ENCODE measurements around the gene RAB3C. TPM values are rescaled to one million over a fixed set of nuclear protein-coding genes. Genes with fewer than 3 reads are reported as not detected.

Gene RAB3C
- total and polyA plus RNA-seq, 2 experiments from 2014 or later: 15.0 to 30.6 TPM

- no peak for TF ChIP-seq CREB1 (CRISPR knock-in tag; IDR thresholded peaks at IDR 0.05; ENCODE audit: low read depth)
These were observed 310.7 kb downstream of the RAB3C start (continued) for GRCh38 chr5:58893551-58893950.

DNA sequence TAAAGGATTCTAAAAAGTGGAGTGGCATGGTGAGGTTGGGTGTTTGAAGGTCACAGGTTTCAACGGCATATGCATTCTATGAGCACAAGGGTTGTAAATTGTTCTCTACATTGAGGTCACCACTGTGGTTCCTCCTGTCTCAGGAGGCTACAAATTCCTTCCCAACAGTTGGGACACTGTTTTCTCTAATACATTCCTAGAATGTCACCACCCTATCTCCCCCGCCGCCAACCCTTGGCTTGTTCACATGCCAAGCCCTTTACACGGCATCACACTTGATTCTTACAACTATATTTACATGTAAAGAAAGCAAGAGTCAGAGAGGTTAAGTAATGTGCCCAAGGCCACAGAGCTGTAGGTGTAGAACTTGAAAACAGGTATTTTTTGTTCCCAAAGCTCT, 315.1 kb downstream of the RAB3C start:
- H3K9me2 ChIP-seq (ENCODE audit: insufficient read depth): no peaks in the 10 kb centered on the region
- no peaks in the 10 kb centered on the region for H3K27me3 ChIP-seq (ENCODE audit: insufficient read depth)
- no peaks in the 10 kb centered on the region for H3K36me3 Mint-ChIP-seq (ENCODE audit: low read depth)
- H3K36me3 ChIP-seq (ENCODE audit: insufficient read depth): no peaks in the 10 kb centered on the region
- TF ChIP-seq ZNF114 (CRISPR knock-in tag; IDR thresholded peaks at IDR 0.05) (no peak), JUNB (IDR thresholded peaks at IDR 0.05; ENCODE audit: unreplicated experiment) (no peak), CREB1 (CRISPR knock-in tag; IDR thresholded peaks at IDR 0.05; ENCODE audit: low read depth) (no peak), NANOG (IDR thresholded peaks at IDR 0.05; ENCODE audit: borderline replicate concordance) (no peak), STAT1 (IDR thresholded peaks at IDR 0.05; ENCODE audit: unreplicated experiment) (no peak), CTCF (conservative IDR thresholded peaks at IDR 0.05; ENCODE audit: low read depth in 2 of 2) (no peak), EZH2 (IDR thresholded peaks at IDR 0.05; ENCODE audit: low read depth, unreplicated experiment) (no peak), EZH2phosphoT487 (IDR thresholded peaks at IDR 0.05; ENCODE audit: unreplicated experiment) (no peak), POLR2AphosphoS5 (IDR thresholded peaks at IDR 0.05; ENCODE audit: low read depth) (no peak), ZNF331 (CRISPR knock-in tag; IDR thresholded peaks at IDR 0.05; ENCODE audit: low read depth) (no peak)
- TF ChIP-seq, protein P1, sequence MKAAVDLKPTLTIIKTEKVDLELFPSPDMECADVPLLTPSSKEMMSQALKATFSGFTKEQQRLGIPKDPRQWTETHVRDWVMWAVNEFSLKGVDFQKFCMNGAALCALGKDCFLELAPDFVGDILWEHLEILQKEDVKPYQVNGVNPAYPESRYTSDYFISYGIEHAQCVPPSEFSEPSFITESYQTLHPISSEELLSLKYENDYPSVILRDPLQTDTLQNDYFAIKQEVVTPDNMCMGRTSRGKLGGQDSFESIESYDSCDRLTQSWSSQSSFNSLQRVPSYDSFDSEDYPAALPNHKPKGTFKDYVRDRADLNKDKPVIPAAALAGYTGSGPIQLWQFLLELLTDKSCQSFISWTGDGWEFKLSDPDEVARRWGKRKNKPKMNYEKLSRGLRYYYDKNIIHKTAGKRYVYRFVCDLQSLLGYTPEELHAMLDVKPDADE (IDR thresholded peaks at IDR 0.05): no peak
- TF ChIP-seq, protein P2, sequence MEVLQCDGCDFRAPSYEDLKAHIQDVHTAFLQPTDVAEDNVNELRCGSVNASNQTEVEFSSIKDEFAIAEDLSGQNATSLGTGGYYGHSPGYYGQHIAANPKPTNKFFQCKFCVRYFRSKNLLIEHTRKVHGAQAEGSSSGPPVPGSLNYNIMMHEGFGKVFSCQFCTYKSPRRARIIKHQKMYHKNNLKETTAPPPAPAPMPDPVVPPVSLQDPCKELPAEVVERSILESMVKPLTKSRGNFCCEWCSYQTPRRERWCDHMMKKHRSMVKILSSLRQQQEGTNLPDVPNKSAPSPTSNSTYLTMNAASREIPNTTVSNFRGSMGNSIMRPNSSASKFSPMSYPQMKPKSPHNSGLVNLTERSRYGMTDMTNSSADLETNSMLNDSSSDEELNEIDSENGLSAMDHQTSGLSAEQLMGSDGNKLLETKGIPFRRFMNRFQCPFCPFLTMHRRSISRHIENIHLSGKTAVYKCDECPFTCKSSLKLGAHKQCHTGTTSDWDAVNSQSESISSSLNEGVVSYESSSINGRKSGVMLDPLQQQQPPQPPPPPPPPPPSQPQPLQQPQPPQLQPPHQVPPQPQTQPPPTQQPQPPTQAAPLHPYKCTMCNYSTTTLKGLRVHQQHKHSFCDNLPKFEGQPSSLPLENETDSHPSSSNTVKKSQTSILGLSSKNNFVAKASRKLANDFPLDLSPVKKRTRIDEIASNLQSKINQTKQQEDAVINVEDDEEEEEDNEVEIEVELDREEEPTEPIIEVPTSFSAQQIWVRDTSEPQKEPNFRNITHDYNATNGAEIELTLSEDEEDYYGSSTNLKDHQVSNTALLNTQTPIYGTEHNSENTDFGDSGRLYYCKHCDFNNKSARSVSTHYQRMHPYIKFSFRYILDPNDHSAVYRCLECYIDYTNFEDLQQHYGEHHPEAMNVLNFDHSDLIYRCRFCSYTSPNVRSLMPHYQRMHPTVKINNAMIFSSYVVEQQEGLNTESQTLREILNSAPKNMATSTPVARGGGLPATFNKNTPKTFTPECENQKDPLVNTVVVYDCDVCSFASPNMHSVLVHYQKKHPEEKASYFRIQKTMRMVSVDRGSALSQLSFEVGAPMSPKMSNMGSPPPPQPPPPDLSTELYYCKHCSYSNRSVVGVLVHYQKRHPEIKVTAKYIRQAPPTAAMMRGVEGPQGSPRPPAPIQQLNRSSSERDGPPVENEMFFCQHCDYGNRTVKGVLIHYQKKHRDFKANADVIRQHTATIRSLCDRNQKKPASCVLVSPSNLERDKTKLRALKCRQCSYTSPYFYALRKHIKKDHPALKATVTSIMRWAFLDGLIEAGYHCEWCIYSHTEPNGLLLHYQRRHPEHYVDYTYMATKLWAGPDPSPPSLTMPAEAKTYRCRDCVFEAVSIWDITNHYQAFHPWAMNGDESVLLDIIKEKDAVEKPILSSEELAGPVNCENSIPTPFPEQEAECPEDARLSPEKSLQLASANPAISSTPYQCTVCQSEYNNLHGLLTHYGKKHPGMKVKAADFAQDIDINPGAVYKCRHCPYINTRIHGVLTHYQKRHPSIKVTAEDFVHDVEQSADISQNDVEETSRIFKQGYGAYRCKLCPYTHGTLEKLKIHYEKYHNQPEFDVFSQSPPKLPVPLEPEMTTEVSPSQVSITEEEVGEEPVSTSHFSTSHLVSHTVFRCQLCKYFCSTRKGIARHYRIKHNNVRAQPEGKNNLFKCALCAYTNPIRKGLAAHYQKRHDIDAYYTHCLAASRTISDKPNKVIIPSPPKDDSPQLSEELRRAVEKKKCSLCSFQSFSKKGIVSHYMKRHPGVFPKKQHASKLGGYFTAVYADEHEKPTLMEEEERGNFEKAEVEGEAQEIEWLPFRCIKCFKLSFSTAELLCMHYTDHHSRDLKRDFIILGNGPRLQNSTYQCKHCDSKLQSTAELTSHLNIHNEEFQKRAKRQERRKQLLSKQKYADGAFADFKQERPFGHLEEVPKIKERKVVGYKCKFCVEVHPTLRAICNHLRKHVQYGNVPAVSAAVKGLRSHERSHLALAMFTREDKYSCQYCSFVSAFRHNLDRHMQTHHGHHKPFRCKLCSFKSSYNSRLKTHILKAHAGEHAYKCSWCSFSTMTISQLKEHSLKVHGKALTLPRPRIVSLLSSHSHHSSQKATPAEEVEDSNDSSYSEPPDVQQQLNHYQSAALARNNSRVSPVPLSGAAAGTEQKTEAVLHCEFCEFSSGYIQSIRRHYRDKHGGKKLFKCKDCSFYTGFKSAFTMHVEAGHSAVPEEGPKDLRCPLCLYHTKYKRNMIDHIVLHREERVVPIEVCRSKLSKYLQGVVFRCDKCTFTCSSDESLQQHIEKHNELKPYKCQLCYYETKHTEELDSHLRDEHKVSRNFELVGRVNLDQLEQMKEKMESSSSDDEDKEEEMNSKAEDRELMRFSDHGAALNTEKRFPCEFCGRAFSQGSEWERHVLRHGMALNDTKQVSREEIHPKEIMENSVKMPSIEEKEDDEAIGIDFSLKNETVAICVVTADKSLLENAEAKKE (CRISPR knock-in tag; IDR thresholded peaks at IDR 0.05): no peak
- TF ChIP-seq, protein P3, sequence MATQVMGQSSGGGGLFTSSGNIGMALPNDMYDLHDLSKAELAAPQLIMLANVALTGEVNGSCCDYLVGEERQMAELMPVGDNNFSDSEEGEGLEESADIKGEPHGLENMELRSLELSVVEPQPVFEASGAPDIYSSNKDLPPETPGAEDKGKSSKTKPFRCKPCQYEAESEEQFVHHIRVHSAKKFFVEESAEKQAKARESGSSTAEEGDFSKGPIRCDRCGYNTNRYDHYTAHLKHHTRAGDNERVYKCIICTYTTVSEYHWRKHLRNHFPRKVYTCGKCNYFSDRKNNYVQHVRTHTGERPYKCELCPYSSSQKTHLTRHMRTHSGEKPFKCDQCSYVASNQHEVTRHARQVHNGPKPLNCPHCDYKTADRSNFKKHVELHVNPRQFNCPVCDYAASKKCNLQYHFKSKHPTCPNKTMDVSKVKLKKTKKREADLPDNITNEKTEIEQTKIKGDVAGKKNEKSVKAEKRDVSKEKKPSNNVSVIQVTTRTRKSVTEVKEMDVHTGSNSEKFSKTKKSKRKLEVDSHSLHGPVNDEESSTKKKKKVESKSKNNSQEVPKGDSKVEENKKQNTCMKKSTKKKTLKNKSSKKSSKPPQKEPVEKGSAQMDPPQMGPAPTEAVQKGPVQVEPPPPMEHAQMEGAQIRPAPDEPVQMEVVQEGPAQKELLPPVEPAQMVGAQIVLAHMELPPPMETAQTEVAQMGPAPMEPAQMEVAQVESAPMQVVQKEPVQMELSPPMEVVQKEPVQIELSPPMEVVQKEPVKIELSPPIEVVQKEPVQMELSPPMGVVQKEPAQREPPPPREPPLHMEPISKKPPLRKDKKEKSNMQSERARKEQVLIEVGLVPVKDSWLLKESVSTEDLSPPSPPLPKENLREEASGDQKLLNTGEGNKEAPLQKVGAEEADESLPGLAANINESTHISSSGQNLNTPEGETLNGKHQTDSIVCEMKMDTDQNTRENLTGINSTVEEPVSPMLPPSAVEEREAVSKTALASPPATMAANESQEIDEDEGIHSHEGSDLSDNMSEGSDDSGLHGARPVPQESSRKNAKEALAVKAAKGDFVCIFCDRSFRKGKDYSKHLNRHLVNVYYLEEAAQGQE (IDR thresholded peaks at IDR 0.05; ENCODE audit: unreplicated experiment): no peak
- H3K4me2 ChIP-seq: no peak overlapping the region
- H4K20me1 ChIP-seq (replicated peaks; ENCODE audit: insufficient read depth): no peaks in the 10 kb centered on the region
- no peaks in the 10 kb centered on the region for H3K4me1 ChIP-seq (ENCODE audit: insufficient read depth)
- no peaks in the 10 kb centered on the region for H3K4me1 Mint-ChIP-seq
- no peaks in the 10 kb centered on the region for H3F3A ChIP-seq (replicated peaks; ENCODE audit: low read depth)
- H2AFZ ChIP-seq: no peak overlapping the region
- no peak overlapping the region for H3K27ac ChIP-seq (ENCODE audit: low read depth)
- H3K27me3 Mint-ChIP-seq (ENCODE audit: insufficient read depth, low read depth, poor library complexity): no peaks in the 10 kb centered on the region
- no peaks in the 10 kb centered on the region for H3K79me2 ChIP-seq (replicated peaks; ENCODE audit: insufficient read depth)
- H3K4me3 Mint-ChIP-seq: no peak overlapping the region
- ATAC-seq: no peak
- no peaks in the 10 kb centered on the region for H3K9me3 Mint-ChIP-seq
- H3K27ac Mint-ChIP-seq: no peak overlapping the region
- DNase-seq (ENCODE audit: low spot score): no peak
- no peak overlapping the region for H3K4me3 ChIP-seq
